GM18951 (cell line): Measurements from ENCODE around the gene CNNM2.

ENCODE experiments used
- POLR2A ChIP-seq: IDR thresholded peaks from 4 replicates; pipeline ENCODE4 v1.6.1; 2011; ENCODE audit warnings: mild to moderate bottlenecking; ENCODE audit not compliant: insufficient read length, insufficient read depth; ENCODE audit errors: extremely low read depth
- in situ Hi-C: fragments of 300-500 bp; cut with MboI; formaldehyde crosslinking; loops from one replicate; pipeline ENCODE4 v1.12.0; 2022; ENCODE audit warnings: low sequenced_read_pairs, mixed read lengths, inconsistent platforms; ENCODE audit not compliant: unreplicated experiment

CNNM2 gene

GRCh38 chr10:102914781-102915180 is 3.3 kb upstream of the CNNM2 start:
- no peak for TF ChIP-seq POLR2A
- in situ Hi-C loops = loop anchor here (10.0 kb wide), 1 partner anchor 330 kb away; the partner anchor contains the start of gene RPEL1

GRCh38 chr10:102916173-102916572 is 1.9 kb upstream of the CNNM2 start:
- in situ Hi-C loops = loop anchor here (10.0 kb wide), 1 partner anchor 329 kb away; the partner anchor contains the start of gene RPEL1
- TF ChIP-seq POLR2A = no peak

- in situ Hi-C loops = loop anchor here (10.0 kb wide), 1 partner anchor 327 kb away; the partner anchor contains the start of gene RPEL1
- no peak for TF ChIP-seq POLR2A
Observed at GRCh38 chr10:102917314-102917961, 656 bp upstream of the CNNM2 start.

GRCh38 chr10:102918817-102919245 is 737 bp downstream of the CNNM2 start:
- in situ Hi-C loops = loop anchor here (10.0 kb wide), 1 partner anchor 326 kb away; the partner anchor contains the start of gene RPEL1
- no peak for TF ChIP-seq POLR2A

- TF ChIP-seq POLR2A = no peak
- in situ Hi-C loops = loop anchor here (10.0 kb wide), 1 partner anchor 325 kb away; the partner anchor contains the start of gene RPEL1
Observed at GRCh38 chr10:102919246-102919959, 1.3 kb downstream of the CNNM2 start.

- in situ Hi-C loops = loop anchor here (10.0 kb wide), 2 partner anchors 145 to 325 kb away; partner anchors contain the start of gene RPEL1
- TF ChIP-seq POLR2A = no peak
Observed at GRCh38 chr10:102919992-102920739, 2.1 kb downstream of the CNNM2 start.

- in situ Hi-C loops = loop anchor here (10.0 kb wide), 1 partner anchor 141 kb away; no protein-coding TSS in a partner anchor
- TF ChIP-seq POLR2A = no peak
Observed at GRCh38 chr10:102923601-102924000, 5.5 kb downstream of the CNNM2 start.

- no peak for TF ChIP-seq POLR2A
- in situ Hi-C loops = loop anchor here (10.0 kb wide), 1 partner anchor 138 kb away; no protein-coding TSS in a partner anchor
Observed at GRCh38 chr10:102926842-102927241, 8.7 kb downstream of the CNNM2 start.

- no peak for TF ChIP-seq POLR2A
- in situ Hi-C loops = loop anchor here (10.0 kb wide), 1 partner anchor 137 kb away; no protein-coding TSS in a partner anchor
Observed at GRCh38 chr10:102927311-102928010, 9.4 kb downstream of the CNNM2 start.

GRCh38 chr10:102928442-102928841 is 10.3 kb downstream of the CNNM2 start:
- in situ Hi-C loops = loop anchor here (10.0 kb wide), 1 partner anchor 136 kb away; no protein-coding TSS in a partner anchor

GRCh38 chr10:102930720-102931119 is 12.6 kb downstream of the CNNM2 start:
- no peak for TF ChIP-seq POLR2A
- in situ Hi-C loops = no loop called here

- no peak for TF ChIP-seq POLR2A
- in situ Hi-C loops = no loop called here
Observed at GRCh38 chr10:102931643-102932042, 13.5 kb downstream of the CNNM2 start.

GRCh38 chr10:102935505-102935904 is 17.4 kb downstream of the CNNM2 start:
- TF ChIP-seq POLR2A = no peak
- in situ Hi-C loops = no loop called here
